HG03060 (cell line): ENCODE measurements around the gene SF3B4.
"Not testable (repeated sequence)": the region's sequence is repeated elsewhere in the genome, so short reads cannot be mapped to it uniquely, and the experiment has no call there.

ENCODE experiments used
- ATAC-seq: cut with Tn5 transposase; IDR thresholded peaks from one replicate; pipeline ENCODE4 v1.9.1; 2021; ENCODE audit warnings: low read depth, moderate number of reproducible peaks; ENCODE audit not compliant: unreplicated experiment

The SF3B4 gene

DNA sequence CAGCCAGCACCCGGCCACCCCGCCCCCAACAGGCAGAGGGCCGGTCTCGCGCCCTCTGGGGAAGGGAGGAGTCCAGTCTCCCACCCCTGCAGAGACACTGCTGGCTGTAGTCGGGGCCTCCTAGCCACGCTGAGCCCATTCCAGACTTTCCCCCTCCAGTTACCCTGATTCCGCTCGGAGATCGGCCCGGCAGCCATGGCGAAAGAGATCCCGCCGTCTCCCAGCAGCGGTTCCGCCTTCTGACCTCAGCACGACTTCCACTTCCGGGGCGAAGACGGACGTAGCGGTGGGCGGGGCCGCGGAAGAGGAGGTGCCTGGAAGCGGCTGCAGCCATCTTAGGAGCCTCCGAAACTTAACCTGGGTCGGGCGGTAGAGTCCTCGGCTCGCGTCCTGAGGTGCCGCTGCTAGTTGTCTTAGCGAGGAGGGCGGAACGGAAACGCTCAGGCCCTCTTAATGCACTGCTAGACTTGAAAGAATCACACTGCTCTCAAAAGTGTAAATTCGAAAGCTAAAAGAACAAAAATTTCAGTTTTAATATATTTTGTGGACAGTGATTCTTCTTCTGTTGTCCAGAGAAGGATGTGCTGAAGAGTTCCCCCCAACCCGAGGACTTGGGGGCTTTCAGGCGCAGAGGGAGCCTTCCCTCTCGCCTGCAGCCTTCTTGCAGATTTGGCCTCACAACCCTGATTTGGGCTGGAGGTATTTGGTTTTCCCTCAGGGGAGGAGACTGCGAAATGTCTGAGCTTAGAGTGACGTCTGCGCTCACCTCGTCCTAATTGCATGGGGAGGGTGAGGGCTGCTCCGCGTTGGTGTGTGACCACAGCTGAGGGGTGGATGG lies at the start of gene SF3B4:
Gene SF3B4, minus strand, starts transcription at position 241 of the 838 bp plus-strand sequence. Its CDS starts 44 bp downstream, at position 197.
- ATAC-seq = peak; percentile 53

DNA sequence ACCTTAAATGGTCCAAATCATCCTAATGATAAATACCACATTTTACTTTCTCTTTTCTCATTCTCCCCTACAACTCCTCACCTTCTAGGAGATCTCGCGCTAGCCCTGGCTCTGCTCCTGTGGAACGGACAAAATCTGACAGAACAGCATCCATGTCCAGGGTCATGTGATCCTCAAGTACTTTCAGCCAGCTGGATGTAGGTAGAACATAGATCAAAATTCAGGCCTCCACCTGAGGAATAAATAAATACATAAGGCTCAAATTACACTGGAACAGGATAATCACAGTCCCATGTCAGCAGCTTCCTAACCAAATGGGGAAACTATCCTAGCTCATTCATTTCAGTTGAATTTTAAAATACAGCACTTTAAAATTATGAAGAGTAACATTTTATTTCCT lies 49.7 kb upstream of the SF3B4 start:
- no peak for ATAC-seq

GRCh38 chr1:149972547-149972946 lies 44.9 kb upstream of the SF3B4 start:
- ATAC-seq = no peak

GRCh38 chr1:149967646-149968045 lies 40.0 kb upstream of the SF3B4 start:
- ATAC-seq = no peak

GRCh38 chr1:149967041-149967440 lies 39.4 kb upstream of the SF3B4 start:
- no peak for ATAC-seq

DNA sequence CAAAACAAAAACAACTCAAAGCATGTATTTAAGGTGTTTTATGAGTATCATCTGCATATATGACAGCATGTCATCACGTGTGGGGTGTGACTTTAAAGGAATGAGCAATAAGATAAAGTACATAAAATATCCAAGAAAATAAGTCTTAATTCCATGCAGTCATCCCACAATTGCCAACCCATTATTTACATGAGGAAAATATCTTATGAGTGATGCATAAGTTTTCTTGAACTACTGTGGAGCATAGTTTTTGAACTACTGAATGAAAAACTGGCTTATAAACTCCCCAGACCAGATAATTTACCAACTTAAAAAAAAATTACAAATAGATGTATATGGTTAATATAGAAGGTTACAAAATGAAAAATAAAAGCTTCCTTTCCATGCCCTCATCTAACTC lies 38.8 kb upstream of the SF3B4 start:
- no peak for ATAC-seq

GRCh38 chr1:149965440-149965839 lies 37.8 kb upstream of the SF3B4 start:
- ATAC-seq = no peak

- ATAC-seq = no peak
Measured at GRCh38 chr1:149963358-149963757, 35.8 kb upstream of the SF3B4 start.

DNA sequence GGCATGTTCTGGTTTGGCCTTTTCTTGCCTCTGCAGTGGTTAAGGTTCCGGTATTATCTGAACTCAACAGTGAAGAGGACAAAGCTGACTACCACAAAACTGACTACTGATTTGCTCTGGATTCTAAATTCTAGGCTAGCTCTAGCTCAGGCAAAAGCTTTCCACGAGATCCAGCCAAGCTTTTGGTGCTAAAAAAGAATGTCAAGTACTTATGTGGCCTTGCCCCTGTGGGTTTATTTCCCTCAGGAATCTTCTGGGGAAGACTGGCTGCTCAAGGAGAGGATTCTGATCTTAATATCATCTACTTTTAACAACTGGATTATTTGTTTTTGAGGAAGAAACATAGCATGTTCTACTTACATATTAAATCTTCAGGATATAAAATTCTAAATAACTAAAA lies 35.1 kb upstream of the SF3B4 start:
- ATAC-seq = no peak

- ATAC-seq = no peak
Measured at GRCh38 chr1:149962039-149962647, 34.5 kb upstream of the SF3B4 start.

- not testable (repeated sequence) for ATAC-seq
Measured at GRCh38 chr1:149957548-149957947, 29.9 kb upstream of the SF3B4 start.

GRCh38 chr1:149949911-149950310 lies 22.3 kb upstream of the SF3B4 start:
- ATAC-seq = no peak

GRCh38 chr1:149945206-149945605 lies 17.6 kb upstream of the SF3B4 start:
- ATAC-seq = no peak

DNA sequence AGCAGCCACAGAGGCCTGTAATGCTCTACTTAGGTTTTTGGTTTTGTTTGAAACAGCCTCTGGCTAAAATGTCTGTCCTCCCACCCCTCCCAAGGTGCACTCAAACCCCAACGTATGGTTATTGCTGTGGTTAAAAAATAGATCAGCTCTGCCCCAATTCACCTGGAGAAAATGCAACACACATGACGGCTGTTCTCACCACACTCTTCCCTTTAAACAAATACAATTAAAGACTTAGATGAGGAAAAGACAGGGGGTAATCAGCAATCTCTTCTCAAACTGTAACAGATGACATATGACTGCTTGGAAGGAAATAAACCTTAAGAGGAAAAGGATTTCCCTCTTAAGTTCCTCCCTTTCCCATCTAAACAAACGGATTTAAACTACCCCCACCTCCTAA lies 15.3 kb upstream of the SF3B4 start:
- ATAC-seq = no peak

DNA sequence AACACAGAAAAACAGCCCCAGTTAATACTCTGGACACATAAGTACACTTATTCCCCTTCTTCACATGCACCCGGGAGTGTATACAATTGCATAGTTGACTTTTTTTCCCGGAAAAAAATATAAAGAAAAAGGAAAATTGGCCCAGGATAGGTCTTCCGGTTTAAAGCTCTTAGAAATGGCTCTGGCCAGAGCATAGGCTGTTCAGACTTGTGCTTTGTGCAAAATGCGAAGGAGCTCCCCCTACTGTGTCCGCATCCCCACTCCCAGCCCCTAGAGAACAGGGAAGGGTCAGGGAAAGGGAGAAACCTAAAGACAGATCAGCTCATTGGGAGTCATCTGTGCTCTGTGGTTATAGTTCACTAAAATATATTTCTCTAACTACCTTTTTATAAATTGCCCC lies 14.6 kb upstream of the SF3B4 start:
- no peak for ATAC-seq

DNA sequence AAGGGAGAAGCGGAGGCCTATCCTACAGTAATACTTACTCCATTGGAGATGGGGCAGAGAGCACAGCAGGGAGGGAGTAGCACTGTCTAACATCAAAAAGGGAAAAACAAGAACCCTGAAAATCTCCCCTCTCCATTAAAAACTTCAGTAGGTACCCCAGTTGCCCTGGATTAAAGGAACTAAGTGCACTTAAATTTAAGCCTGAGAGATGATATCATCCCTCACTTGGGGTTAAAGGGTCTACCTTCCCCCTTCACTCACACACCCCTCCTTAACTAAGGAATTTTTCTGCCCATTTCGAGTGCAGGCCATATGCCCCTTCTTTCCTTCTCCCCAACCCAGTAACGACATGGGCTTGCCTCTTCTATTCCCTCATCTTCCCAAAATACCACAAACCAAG lies 12.8 kb upstream of the SF3B4 start:
- no peak for ATAC-seq

DNA sequence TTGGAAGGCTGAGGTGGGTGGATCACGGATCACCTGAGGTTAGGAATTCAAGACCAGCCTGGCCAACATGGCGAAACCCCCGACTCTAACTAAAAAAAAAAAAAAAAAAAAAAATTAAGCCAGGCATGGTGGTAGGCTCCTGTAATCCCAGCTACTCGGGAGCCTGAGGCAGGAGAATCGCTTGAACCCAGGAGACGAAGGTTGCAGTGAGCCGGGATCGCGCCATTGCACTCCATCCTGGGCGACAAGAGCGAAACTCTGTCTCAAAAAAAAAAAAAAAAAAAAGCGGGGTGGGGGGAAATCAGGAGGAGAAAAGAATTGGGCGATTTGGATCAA lies 11.0 kb upstream of the SF3B4 start:
- not testable (repeated sequence) for ATAC-seq

DNA sequence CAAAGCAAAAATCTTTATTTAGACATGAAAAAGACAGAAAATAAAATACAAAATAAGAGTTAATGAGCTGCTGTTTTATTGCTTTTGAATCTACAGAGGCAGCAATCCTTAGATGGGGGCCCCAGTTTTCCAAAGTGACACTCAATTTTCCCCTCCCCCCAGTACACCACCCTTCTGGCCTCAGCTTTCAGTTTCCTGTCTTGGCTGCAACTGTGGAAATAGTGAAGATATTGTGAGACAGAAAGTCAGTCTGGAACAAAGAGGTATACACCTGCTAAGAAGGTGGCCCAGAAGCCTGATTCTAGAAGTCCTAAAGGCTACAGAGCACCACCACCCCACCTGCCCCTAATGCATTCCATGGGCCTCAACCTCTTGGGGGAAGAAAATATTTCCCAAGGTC lies 10.2 kb upstream of the SF3B4 start:
- ATAC-seq = no peak

GRCh38 chr1:149936992-149937705 lies 9.5 kb upstream of the SF3B4 start:
- ATAC-seq = no peak

DNA sequence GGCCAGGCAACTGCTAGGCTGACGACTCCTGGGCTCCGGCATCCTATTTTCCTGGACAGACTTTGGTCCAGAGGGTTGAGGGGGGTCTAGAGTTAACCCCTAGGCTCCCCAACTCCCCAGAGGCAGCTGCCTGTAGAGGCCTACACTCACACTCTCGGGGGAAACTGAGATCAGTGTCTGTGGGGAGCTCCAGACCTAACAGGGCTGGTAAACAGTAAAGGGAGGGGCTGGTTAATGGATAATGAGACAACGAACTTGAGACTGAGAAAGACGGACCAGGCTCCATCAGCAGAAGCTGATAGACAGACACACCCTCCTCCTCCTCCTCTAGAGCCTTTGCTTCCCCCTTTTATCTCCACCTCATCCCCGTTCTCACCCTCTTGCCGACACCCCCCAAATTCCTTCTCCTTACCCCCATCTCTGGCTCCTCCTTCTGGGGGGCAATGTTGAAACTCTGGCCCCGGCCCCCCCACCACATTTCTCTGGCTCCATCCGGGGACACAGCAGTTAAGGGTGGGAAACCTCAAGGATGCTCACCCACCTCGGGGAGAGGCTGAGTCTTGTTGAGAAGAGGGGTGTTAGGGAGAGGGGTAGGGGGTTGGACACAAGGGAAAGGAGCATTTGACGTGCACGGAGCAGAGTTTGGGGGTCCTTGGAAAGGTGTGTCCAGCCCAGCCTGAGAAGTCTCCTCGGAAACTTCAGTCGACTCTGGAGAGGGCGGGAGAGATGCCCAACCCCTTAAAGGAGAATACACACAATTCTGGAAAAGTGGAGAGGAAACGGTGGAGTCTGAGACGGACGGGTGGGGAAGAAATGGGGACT lies 8.8 kb upstream of the SF3B4 start, which contains the start of gene MTMR11:
Gene MTMR11, minus strand, starts transcription at position 710 of the 822 bp plus-strand sequence. Its CDS starts 232 bp downstream, at position 478.
- no peak for ATAC-seq

GRCh38 chr1:149934356-149934755 lies 6.8 kb upstream of the SF3B4 start:
- no peak for ATAC-seq
